ENCODE results near the gene SERPINA10. TPM values are rescaled to one million over a fixed set of nuclear protein-coding genes. Genes with fewer than 3 reads are reported as not detected.
"Not testable (repeated sequence)": the region's sequence is repeated elsewhere in the genome, so short reads cannot be mapped to it uniquely, and the experiment has no call there.

The SERPINA10 gene
- total RNA-seq, 4 donors from 2014 or later: 0.23 to 0.42 TPM; not detected in 2

- in situ Hi-C loops (cut with MboI; ENCODE audit: low sequenced_read_pairs in 4 of 4): no loop called here
- H3K27ac ChIP-seq: no peak overlapping the region
- no peaks in the 10 kb centered on the region for H3K36me3 ChIP-seq
Measured at GRCh38 chr14:94269156-94269555, 23.9 kb downstream of the SERPINA10 start.

GRCh38 chr14:94268582-94268981 is 24.5 kb downstream of the SERPINA10 start:
- H3K4me3 ChIP-seq; H3K9me3 ChIP-seq; intact Hi-C loops (cut with DNase I; ENCODE audit: low total_unique reads); H3K36me3 ChIP-seq; ATAC-seq; in situ Hi-C loops (cut with MboI; ENCODE audit: low sequenced_read_pairs in 4 of 4); DNase-seq; H3K27me3 ChIP-seq; H3K4me1 ChIP-seq; H3K27ac ChIP-seq: not testable (repeated sequence)

More at GRCh38 chr14:94269156-94269555, 23.9 kb downstream of the SERPINA10 start:
- Histone ChIP-seq H3K9me3 (no peaks in the 10 kb centered on the region), H3K27me3 (no peaks in the 10 kb centered on the region), H3K4me3 (no peak overlapping the region), H3K4me1 (no peaks in the 10 kb centered on the region)
- no peak for DNase-seq
- no peak for ATAC-seq
- intact Hi-C loops (cut with DNase I; ENCODE audit: low total_unique reads): no loop called here
- no peak for TF ChIP-seq POLR2A (IDR thresholded peaks at IDR 0.05)
- TF ChIP-seq, protein P1, sequence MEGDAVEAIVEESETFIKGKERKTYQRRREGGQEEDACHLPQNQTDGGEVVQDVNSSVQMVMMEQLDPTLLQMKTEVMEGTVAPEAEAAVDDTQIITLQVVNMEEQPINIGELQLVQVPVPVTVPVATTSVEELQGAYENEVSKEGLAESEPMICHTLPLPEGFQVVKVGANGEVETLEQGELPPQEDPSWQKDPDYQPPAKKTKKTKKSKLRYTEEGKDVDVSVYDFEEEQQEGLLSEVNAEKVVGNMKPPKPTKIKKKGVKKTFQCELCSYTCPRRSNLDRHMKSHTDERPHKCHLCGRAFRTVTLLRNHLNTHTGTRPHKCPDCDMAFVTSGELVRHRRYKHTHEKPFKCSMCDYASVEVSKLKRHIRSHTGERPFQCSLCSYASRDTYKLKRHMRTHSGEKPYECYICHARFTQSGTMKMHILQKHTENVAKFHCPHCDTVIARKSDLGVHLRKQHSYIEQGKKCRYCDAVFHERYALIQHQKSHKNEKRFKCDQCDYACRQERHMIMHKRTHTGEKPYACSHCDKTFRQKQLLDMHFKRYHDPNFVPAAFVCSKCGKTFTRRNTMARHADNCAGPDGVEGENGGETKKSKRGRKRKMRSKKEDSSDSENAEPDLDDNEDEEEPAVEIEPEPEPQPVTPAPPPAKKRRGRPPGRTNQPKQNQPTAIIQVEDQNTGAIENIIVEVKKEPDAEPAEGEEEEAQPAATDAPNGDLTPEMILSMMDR (IDR thresholded peaks at IDR 0.05 in 4 of 5, conservative IDR thresholded peaks at IDR 0.05 in 1 of 5): no peak

- intact Hi-C loops (cut with DNase I; ENCODE audit: low total_unique reads) (no loop called here), in situ Hi-C loops (cut with MboI; ENCODE audit: low sequenced_read_pairs in 4 of 4) (no loop called here)
- DNase-seq: no peak
- no peak overlapping the region for H3K4me3 ChIP-seq
- ATAC-seq: no peak
- H3K36me3 ChIP-seq: no peaks in the 10 kb centered on the region
- no peak for TF ChIP-seq POLR2A (IDR thresholded peaks at IDR 0.05)
- TF ChIP-seq, protein P1 (IDR thresholded peaks at IDR 0.05 in 4 of 5, conservative IDR thresholded peaks at IDR 0.05 in 1 of 5): no peak
- no peak overlapping the region for H3K27ac ChIP-seq
- no peaks in the 10 kb centered on the region for H3K27me3 ChIP-seq
- H3K4me1 ChIP-seq: no peaks in the 10 kb centered on the region
- no peaks in the 10 kb centered on the region for H3K9me3 ChIP-seq
Measured at GRCh38 chr14:94267352-94267751, 25.7 kb downstream of the SERPINA10 start.

GRCh38 chr14:94264195-94264594 is 28.9 kb downstream of the SERPINA10 start:
- H3K27me3 ChIP-seq; DNase-seq; ATAC-seq; H3K4me1 ChIP-seq; H3K9me3 ChIP-seq; in situ Hi-C loops (cut with MboI; ENCODE audit: low sequenced_read_pairs in 4 of 4); intact Hi-C loops (cut with DNase I; ENCODE audit: low total_unique reads); H3K36me3 ChIP-seq; H3K27ac ChIP-seq; H3K4me3 ChIP-seq: not testable (repeated sequence)

- no peak for DNase-seq
- Histone ChIP-seq H3K27me3 (no peaks in the 10 kb centered on the region), H3K27ac (no peak overlapping the region), H3K36me3 (no peaks in the 10 kb centered on the region), H3K9me3 (no peaks in the 10 kb centered on the region), H3K4me1 (no peaks in the 10 kb centered on the region), H3K4me3 (no peak overlapping the region)
- ATAC-seq: no peak
- TF ChIP-seq, protein P1 (IDR thresholded peaks at IDR 0.05 in 4 of 5, conservative IDR thresholded peaks at IDR 0.05 in 1 of 5): no peak
- TF ChIP-seq POLR2A (IDR thresholded peaks at IDR 0.05): no peak
- in situ Hi-C loops (cut with MboI; ENCODE audit: low sequenced_read_pairs in 4 of 4): no loop called here
- intact Hi-C loops (cut with DNase I; ENCODE audit: low total_unique reads): no loop called here
Measured at GRCh38 chr14:94244182-94244581, 48.9 kb downstream of the SERPINA10 start.

- no peak for ATAC-seq
- Histone ChIP-seq H3K4me3 (no peak overlapping the region), H3K27me3 (no peaks in the 10 kb centered on the region), H3K4me1 (no peaks in the 10 kb centered on the region), H3K36me3 (no peaks in the 10 kb centered on the region), H3K27ac (no peak overlapping the region), H3K9me3 (no peaks in the 10 kb centered on the region)
- in situ Hi-C loops (cut with MboI; ENCODE audit: low sequenced_read_pairs in 4 of 4): no loop called here
- no peak for DNase-seq
- TF ChIP-seq, protein P1 (IDR thresholded peaks at IDR 0.05 in 4 of 5, conservative IDR thresholded peaks at IDR 0.05 in 1 of 5): no peak
- TF ChIP-seq POLR2A (IDR thresholded peaks at IDR 0.05): no peak
- intact Hi-C loops (cut with DNase I; ENCODE audit: low total_unique reads): no loop called here
Measured at GRCh38 chr14:94239406-94239805, 53.7 kb downstream of the SERPINA10 start.
